ENCODE measurements around the gene MEIKIN.
"Not testable (repeated sequence)": the region's sequence is repeated elsewhere in the genome, so short reads cannot be mapped to it uniquely, and the experiment has no call there.

The MEIKIN gene

GRCh38 chr5:131906668-131907067, 38.8 kb downstream of the MEIKIN start:
- DNase-seq (ENCODE audit: low read depth) = no peak

- DNase-seq (ENCODE audit: low read depth) = not testable (repeated sequence)
These were observed 43.2 kb downstream of the MEIKIN start for GRCh38 chr5:131902266-131902665.

GRCh38 chr5:131899686-131900085, 45.8 kb downstream of the MEIKIN start:
- DNase-seq (ENCODE audit: low read depth) = no peak

GRCh38 chr5:131883984-131884383, 61.5 kb downstream of the MEIKIN start:
- DNase-seq (ENCODE audit: low read depth) = no peak

- DNase-seq (ENCODE audit: low read depth) = no peak
These were observed 65.8 kb downstream of the MEIKIN start for GRCh38 chr5:131879705-131880104.

- no peak for DNase-seq (ENCODE audit: low read depth)
These were observed 67.6 kb downstream of the MEIKIN start for GRCh38 chr5:131877873-131878272.

- DNase-seq (ENCODE audit: low read depth) = not testable (repeated sequence)
These were observed 74.2 kb downstream of the MEIKIN start for GRCh38 chr5:131871251-131871650.

GRCh38 chr5:131867524-131867923, 77.9 kb downstream of the MEIKIN start:
- no peak for DNase-seq (ENCODE audit: low read depth)

- no peak for DNase-seq (ENCODE audit: low read depth)
These were observed 81.8 kb downstream of the MEIKIN start for GRCh38 chr5:131863700-131864099.

- DNase-seq (ENCODE audit: low read depth) = no peak
These were observed 88.1 kb downstream of the MEIKIN start for GRCh38 chr5:131857388-131857787.

GRCh38 chr5:131855452-131855851, 90.0 kb downstream of the MEIKIN start:
- no peak for DNase-seq (ENCODE audit: low read depth)

- no peak for DNase-seq (ENCODE audit: low read depth)
These were observed 91.3 kb downstream of the MEIKIN start for GRCh38 chr5:131854134-131854533.

GRCh38 chr5:131848662-131849061, 96.8 kb downstream of the MEIKIN start:
- DNase-seq (ENCODE audit: low read depth) = no peak

- DNase-seq (ENCODE audit: low read depth) = no peak
These were observed 98.9 kb downstream of the MEIKIN start for GRCh38 chr5:131846536-131846935.

GRCh38 chr5:131845828-131846227, 99.6 kb downstream of the MEIKIN start:
- no peak for DNase-seq (ENCODE audit: low read depth)

GRCh38 chr5:131842971-131843370, 102.5 kb downstream of the MEIKIN start:
- DNase-seq (ENCODE audit: low read depth) = not testable (repeated sequence)

GRCh38 chr5:131832702-131833101, 112.8 kb downstream of the MEIKIN start:
- DNase-seq (ENCODE audit: low read depth) = not testable (repeated sequence)

- no peak for DNase-seq (ENCODE audit: low read depth)
These were observed 120.0 kb downstream of the MEIKIN start for GRCh38 chr5:131825404-131826013.

- DNase-seq (ENCODE audit: low read depth) = no peak
These were observed 120.8 kb downstream of the MEIKIN start for GRCh38 chr5:131824631-131825030.

- no peak for DNase-seq (ENCODE audit: low read depth)
These were observed 124.2 kb downstream of the MEIKIN start for GRCh38 chr5:131821221-131821620.

GRCh38 chr5:131818001-131818724, 127.3 kb downstream of the MEIKIN start:
- no peak for DNase-seq (ENCODE audit: low read depth)

- no peak for DNase-seq (ENCODE audit: low read depth)
These were observed 130.5 kb downstream of the MEIKIN start for GRCh38 chr5:131814990-131815389.

GRCh38 chr5:131812371-131813160, 132.9 kb downstream of the MEIKIN start:
- DNase-seq (ENCODE audit: low read depth) = no peak
